T-helper 1 cell (primary cell): ENCODE measurements around the gene ZNF710.
"Not testable (repeated sequence)": the region's sequence is repeated elsewhere in the genome, so short reads cannot be mapped to it uniquely, and the experiment has no call there.

Source experiments
- DNase-seq, 5 donors: peaks; one replicate each; pipeline ENCODE4 v3.0.0-alpha.2; 2012 to 2020

Gene ZNF710

GRCh38 chr15:90062462-90062932, 61.4 kb downstream of the ZNF710 start:
- DNase-seq, result peak in 2 of 5 donors; percentile 18 to 23

GRCh38 chr15:90062973-90063769, 62.0 kb downstream of the ZNF710 start:
- no peak for DNase-seq

DNA sequence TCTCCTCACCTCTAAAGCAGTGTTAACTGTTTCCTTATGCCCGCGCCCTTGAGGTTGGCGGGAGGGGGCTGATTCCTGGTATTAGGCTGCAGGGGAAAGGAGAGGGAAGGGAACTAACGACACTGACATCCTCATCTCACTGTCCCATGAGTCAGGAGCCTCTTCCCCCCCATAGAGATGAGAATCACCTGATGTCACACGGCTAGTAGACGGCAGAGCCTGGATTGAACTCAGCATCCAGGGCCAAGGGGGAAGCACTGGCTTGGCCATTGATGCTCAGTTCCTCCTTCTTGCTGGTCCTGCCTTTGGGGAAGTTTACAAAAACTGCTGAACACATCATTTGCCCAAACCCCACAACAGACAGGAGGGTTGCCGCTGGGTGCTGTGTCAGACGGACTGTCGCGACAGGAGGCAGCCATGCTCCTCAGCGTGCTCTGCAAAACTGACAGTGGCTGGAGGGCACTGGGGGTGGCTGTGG, 62.7 kb downstream of the ZNF710 start:
- DNase-seq, result no peak

- no peak for DNase-seq
Observed at GRCh38 chr15:90064911-90065681, 64.0 kb downstream of the ZNF710 start.

GRCh38 chr15:90065682-90066049, 64.5 kb downstream of the ZNF710 start:
- no peak for DNase-seq

DNA sequence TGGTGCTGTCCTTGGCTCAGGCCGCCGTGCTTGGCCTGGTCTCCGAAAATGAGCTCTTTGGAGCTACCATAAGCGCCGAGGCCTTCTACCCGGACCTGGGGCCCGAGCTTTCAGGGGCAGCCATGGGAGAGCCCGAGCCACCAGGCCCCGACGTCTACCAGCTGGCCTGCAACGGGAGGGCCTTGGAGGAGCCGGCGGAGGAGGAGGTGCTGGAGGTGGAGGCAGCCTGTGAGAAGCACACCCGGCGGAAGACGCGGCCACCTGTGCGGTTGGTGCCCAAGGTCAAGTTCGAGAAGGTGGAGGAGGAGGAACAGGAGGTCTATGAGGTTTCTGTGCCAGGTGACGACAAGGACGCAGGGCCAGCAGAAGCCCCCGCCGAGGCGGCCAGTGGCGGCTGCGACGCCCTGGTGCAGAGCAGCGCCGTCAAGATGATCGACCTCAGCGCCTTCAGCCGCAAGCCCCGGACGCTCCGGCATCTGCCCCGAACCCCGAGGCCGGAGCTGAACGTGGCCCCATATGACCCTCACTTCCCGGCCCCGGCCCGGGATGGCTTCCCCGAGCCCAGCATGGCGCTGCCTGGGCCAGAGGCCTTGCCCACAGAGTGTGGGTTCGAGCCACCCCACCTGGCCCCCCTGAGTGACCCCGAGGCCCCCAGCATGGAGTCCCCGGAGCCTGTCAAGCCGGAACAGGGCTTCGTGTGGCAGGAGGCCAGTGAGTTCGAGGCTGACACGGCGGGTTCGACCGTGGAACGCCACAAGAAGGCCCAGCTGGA, 66.2 kb downstream of the ZNF710 start:
- DNase-seq, result no peak

- no peak for DNase-seq
Observed at GRCh38 chr15:90067953-90068606, 67.0 kb downstream of the ZNF710 start.

DNA sequence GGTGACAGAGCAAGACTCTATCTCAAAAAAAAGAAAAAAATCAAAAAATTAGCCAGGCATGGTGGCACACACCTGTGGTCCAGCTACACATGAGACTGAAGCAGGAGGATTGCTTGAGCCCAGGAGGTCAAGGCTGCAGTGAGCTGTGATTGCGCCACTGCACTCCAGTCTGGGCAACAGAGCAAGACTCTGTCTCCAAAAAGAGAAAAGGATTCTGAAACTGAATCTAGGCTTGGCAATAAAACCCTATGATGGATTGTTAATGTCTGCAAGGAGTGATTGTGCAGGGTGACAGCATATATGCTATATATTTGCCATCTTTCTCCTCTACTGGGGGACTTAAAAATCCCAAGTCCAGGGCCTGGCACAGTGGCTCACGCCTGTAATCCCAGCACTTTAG, 69.5 kb downstream of the ZNF710 start:
- DNase-seq, result not testable (repeated sequence)

DNA sequence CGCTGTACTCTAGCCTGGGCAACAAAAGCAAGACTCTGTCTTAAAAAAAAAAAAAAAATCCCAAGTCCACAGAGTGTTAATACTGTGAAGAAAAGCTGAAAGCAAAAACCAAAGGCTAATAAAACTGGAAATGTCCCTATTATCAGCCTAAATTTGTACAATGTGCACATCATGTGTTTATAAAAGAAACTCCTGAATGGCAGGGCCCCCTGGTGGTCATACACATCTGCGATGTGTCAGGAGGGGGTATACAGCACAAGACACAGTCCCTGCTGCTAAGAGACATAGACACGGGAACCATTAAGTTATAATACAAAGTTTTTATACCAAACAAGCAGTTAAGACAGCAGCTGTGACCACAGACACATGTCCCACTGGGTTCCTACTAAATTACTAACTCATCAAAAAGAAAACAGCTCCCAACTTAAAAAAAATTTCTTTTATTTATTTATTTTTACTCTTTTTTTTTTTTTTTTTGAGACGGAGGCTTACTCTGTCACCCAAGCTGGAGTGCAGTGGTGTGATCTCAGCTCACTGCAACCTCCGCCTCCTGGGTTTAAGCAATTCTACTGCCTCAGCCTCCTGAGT, 70.2 kb downstream of the ZNF710 start:
- DNase-seq, result peak; percentile 51 to 77 (median 64)

DNA sequence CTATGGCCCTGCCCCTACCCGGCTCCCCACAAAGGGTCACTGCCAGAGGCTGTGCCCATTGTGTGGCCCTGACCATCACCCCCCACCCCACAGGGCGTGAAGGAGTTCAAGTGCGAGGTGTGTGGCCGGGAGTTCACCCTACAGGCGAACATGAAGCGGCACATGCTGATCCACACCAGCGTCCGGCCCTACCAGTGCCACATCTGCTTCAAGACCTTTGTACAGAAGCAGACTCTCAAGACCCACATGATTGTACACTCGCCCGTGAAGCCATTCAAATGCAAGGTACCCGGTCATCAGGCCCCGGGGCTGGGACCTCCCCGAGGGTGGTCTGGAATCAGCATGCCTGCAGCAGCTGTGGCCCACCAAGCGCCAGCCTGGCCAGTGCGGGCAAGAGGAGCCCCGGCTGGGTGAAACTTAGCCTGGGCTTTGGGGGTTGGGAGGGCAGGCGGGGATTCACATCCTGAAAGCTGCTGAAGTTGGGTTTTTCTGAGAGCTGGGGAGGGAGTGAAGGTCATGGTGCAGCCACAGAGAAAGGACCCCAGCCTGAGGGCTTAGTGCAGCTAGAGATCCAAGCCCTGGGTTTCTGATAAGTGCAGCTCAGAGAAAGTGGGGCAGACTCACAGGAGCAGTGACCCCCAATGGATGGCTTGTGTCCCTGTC, 72.0 kb downstream of the ZNF710 start:
- no peak for DNase-seq

- no peak for DNase-seq
Observed at GRCh38 chr15:90074023-90074422, 72.9 kb downstream of the ZNF710 start.

DNA sequence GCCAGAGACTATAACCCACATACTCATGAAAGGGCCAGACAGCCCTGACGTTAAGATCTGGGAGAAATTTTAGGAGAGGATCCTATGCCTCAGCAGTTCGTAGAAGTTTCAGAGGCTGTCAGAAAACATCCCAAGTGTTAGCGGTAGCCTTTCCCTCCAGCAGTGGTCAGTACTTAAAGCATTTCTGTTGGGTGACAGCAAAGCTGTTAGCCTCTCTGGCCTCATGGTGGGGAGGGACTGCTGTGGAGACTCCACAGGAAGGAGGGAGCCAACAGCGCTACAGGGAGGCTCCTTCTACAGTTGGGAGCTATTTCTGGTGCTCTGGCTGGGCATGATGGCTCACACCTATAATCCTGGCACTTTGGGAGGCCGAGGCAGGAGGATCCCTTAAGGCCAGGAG, 73.8 kb downstream of the ZNF710 start:
- DNase-seq, result no peak

- no peak for DNase-seq
Observed at GRCh38 chr15:90075420-90076289, 74.5 kb downstream of the ZNF710 start.

GRCh38 chr15:90076716-90077115, 75.6 kb downstream of the ZNF710 start:
- DNase-seq, result no peak

GRCh38 chr15:90078965-90079364, 77.8 kb downstream of the ZNF710 start:
- DNase-seq, result no peak

- DNase-seq, result no peak
Observed at GRCh38 chr15:90079619-90080457, 78.7 kb downstream of the ZNF710 start.

DNA sequence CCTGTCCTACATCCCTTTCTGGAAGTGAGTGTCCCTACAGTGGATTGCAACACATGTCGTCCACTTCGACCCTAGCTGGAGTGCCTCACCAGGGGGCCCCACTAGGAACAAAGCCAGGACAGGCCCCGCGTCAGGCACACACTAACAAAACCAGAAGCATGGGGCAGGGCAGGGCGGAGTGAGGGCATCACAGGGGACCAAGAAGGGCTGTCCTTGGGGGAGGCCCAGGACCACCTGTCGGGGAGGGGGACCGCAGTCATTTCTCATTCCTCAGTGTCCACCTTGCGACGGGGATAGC, 79.3 kb downstream of the ZNF710 start:
- DNase-seq, result no peak

- no peak for DNase-seq
Observed at GRCh38 chr15:90080818-90081393, 79.8 kb downstream of the ZNF710 start.

- DNase-seq, result no peak
Observed at GRCh38 chr15:90082140-90082715, 81.1 kb downstream of the ZNF710 start.
